Right lung (tissue), 5 donors: ENCODE measurements around the gene OTOR. TPM values are rescaled to one million over a fixed set of nuclear protein-coding genes. Genes with fewer than 3 reads are reported as not detected.
A peak's percentile ranks its signal among the peaks of the same experiment; 100 is the strongest.

Experiments used
- DNase-seq, 2 donors: peaks; one replicate each; pipeline ENCODE4 v3.0.0-alpha.2; 2013
- polyA plus RNA-seq, 5 donors: library from polyadenylated mRNA; unstranded; fragments of 120-200 nt; gene quantifications; one replicate each; pipeline versions ENCODE4 v1.2.1 to v1.2.3, GENCODE V29; 2013; ENCODE audit warnings: inconsistent platforms in 1 of 5, low replicate concordance in 1 of 5; ENCODE audit not compliant: insufficient read length in 5 of 5, insufficient read depth in 1 of 5

The OTOR gene
- polyA plus RNA-seq, 5 donors, result not detected

DNA sequence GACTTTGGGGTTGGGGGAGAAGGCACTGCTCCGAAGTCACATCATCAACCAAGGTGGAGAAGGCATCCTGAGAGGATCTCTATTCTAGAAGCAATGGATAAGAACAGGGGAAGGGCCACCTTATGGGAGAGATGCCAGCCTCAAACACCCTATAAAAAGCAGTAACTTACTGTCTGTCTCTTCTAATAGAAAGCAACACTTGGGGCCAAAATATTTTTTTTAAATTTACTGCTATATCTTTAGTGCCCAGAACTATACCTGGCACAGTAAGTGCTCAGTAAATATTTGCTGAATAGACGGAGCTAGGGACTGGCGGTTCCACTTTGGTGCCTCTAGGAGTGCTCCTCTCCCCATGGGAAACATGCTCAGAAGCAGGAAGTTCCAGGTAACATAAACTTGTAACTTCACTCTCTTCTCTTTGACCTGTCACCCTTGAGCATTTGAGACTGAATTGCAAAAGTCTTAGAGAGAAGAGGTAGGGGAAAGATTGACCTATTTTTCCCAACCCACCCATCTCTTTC, 807 bp upstream of the OTOR start:
- DNase-seq, result no peak

DNA sequence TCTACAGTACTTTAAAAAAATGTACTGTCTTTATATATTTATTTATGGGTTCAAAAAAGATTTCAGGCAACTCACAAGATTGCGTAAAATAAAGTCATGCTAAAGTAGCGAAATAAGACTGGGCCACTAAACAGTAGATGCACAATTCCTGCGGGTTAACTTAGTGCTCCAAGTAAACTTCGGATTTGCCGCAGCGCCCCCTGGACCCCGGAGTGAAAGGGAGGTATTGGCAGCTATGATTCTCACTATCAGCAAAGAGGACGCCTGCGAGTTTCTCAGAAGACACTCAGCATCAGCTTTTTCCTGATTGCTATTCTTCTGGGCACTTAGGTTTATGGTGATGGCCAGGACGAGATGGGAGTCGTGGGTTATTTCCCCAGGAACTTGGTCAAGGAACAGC, 1.4 kb downstream of the OTOR start:
- no peak for DNase-seq

DNA sequence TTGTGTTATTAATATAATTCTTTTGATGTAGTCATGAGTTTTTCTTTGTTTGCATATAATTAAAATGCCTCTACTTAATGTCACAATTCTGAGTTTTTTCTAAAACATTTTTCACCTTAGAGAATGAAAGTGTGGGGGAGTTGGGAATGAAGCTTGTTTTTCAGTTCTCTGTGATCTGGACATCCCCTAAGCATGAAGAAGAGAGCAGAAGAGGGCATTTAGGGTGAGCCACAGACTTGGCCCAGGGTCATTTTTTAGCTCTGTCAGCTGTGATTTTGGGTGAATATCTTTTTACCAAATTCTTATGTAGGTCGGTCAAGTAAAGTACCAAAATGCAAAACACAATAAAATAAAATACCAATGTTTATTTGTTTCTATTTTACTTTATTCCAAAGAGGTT, 3.9 kb downstream of the OTOR start:
- DNase-seq, result no peak

DNA sequence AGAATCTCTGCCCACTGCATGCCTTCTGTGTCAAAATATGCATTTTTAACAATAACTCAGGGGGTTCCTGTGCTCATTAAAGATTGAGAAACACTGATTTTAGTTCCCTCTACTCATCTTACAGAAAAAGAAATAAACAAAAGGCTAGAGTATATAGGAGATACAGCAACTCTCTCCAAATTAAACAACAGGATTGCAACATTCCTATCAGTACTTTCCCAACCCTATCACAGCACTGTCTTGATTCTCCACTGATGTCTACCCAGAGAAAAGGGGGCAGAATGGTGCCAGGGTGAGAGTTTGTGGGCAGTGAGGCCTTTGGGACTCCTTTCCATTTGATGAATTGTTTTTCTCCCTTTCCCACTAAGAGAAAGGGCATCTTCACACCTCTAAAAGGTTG, 4.7 kb downstream of the OTOR start:
- no peak for DNase-seq

DNA sequence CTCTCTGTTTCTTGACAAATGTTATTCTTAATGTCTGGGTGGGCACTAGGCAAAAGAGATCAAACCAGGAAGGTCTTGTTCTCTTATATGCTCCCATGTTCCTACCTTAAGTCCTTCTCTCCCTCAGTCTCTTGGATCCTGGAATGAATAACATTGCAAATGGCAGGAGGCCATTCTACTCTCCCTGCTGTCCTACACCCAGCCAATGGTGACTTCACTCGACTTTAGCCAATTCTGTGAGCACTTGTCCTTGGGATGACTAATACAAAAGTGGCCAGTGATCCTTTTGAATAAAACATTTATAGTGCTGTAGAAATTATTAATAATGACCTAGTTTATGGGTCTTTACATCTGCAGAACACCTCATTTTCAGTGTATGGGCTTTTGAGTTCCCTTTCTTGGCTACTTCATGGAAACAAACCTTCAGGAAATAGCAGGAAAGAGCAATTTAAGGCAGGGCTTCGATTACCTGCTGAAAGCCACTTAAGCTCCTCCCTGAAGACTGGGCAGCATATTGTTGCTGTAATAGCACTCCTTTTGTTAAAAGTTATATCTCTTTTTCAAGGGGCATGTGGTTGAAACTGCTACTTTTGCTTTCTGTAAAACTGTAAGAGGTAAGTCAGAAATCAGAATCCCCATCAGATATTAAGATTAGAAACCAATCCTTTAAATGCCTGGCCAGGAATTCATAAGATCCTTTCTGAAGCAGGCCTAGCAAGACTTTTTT, 10.5 kb downstream of the OTOR start:
- DNase-seq, result no peak

DNA sequence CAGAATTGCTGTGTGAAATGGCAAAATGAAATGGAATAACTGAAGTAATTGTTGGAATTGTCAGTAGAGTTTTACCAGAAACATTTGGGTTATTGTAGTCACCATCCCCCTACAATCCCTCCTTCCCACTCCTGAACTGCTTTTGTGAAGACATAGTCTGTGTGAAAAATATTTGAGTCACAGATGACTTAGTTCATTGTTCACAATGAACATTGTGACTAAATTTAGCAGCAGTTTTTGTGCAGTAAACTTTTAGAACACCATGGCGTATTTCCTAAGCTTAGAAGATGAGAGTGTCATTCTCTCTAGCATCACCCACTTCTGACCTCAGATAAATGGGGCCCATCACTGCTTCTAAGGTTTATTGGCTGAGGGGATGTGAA, 11.0 kb downstream of the OTOR start:
- DNase-seq, result no peak

DNA sequence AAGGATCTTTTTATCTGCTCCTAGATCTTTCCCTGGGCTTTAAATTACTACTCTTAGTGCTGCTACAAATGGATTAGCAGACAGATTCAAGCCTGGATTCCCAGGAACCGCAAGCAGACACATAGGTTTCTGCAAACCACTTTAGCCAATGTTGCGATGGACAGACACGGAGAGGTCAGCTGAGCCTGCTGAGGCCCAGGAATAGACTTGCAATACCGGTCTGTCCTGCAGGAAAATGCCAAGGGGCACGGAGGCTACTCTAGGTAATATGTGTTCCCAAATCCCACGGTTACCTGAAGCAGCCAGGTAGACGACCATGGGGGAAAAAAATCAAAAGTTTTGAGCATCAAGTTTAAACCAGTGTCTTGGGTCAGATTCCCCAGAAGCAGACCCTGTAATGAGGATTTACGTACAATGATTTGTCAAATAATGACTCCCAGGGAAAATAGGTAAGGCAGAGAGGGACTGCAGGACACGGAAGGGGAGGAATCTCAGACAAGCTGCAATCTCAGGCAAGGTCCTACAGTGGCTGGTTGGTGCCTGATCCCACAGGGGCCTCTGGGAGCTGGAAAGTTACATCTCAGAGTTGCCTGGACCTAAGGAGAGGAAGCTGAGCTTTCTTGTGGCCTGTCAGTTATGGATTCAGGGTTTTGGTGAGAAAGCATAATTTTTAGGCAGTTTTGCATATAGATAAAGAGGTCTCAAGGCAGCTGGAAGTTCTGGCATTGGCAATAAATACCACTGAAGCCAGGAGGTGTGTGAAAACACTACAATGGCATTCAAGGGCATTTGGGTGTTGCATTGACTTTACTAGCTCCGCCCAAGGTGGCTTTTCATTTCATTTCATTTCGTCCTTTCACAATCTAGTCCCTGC, 12.5 kb downstream of the OTOR start:
- no peak for DNase-seq

DNA sequence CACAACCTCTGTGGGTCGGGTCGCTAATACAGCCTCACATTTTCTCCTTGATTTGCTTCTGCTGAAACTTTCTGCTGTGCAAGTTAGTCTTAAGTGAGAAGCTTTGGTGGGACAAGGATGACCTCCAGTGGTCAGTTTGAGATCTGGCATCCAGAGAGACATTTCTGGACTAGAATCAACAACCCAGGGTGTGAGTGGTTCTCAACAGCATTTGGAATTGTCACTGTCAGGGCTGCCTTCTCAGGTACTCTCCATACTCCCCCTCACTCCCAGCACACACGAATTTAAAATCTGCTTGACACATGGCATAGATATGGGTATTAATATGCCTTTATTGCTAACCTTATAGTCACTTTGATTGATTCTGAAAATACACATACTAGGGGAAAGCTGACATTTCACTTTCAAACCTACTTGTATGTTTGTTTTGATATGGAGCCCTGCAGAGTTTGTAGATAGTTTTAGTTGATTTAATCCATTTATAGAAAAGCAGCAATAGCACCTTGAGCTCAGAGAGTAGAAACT, 13.2 kb downstream of the OTOR start:
- peak; percentile 58 to 74 for DNase-seq

DNA sequence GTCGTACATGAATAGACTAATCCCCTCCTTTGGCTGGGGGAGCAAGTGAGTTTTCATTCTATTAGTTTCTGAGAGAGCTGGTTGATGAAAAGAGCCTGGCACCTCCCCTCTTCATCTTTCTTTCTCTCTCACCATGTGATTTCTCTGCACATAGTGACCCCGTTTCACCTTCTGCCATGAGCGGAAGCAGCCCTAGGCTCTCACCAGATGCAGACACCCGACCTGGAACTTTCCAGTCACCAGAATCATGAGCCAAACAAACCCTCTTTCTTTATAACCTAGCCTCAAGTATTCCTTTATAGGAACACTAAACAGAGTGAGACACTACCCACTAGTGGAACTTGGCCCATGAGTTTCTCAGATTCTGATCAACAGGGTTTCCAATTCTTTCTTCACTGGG, 16.4 kb downstream of the OTOR start:
- no peak for DNase-seq

DNA sequence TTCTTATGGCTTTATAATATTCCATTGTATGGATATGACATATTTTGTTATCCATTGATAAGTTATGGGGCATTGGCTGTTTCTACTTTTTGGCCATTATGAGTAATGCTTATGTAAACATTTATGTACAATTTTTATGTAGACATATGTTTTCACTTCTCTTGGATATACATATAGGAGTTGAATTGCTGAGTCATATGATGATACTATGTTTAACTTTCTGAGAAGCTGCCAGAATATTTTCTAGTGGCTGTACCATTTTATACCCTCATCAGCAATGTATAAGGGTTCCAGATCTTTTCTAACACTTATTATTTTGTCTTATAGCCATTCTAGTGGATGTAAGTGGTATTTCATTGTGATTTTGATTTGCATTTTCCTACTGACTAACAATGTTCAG, 23.1 kb downstream of the OTOR start:
- no peak for DNase-seq

DNA sequence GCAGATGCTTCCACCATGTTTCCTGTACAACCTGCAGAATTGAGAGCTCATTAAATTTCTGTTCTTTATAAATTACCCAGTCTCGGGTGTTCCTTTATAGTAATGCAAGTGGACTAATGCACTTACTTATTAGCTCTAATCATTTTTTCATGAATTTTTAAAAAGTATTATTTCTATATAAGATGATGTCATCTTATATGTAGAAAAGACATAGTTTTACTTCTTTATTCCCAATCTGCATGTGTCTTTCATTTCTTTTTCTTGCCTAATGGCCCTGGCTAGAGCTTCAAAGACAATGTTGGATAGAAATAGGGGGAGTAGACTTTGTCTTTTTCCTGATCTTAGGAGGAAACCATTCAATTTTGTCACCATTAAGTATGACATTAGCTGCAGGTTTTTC, 27.8 kb downstream of the OTOR start:
- DNase-seq, result no peak

DNA sequence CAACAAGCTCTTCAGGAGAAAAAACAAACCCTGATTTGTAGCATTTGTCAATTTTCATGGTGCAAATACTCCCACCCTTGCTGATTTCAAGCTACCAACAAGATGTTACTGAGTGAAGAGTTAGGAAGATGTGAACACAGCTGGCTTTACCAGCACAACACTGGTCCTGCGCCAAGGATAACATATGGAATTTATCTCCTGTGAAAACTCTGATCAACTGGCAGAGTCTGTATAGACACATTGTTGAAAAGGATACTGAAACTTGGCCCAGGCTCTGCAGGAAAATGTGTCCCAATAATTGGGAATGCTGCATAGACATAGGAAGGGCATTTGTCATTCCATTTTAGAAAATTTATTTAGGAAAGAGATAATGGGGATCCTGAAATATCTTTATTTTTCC, 29.0 kb downstream of the OTOR start:
- DNase-seq, result peak; percentile 63 to 71

DNA sequence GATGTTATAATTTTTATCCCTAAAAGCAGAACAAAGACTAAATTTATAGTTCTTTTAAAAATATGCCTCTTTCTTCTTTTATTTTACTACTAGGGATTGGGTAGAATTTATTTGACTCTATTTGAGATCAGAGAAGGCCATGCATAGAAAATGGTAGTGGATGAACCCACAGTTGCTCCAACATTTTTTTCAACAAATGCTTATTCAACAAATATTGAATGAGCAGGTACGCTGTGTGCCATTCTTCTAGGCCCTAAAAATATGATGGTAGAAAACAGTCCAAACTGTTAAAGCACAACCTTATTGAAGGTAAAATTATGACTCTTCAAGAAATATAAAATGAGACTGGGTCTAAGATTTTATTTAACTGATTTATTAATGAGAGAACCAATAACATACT, 30.0 kb downstream of the OTOR start:
- DNase-seq, result no peak

DNA sequence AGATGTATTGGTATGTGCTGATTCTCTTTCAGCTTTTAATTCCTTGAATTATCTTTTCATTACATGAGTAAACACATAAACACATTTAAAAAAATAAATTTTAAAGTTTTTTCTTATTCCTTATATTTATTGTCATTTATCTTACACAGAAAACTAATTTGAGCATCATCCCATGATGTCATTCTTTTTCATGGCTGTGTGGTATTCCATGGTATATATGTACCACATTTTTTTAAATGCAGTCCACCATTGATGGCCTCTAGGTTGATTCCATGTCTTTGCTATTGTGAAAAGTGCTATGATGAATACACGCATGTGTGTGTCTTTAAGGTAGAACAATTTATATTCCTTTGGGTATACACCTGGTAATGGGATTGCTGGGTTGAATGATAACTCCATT, 33.3 kb downstream of the OTOR start:
- DNase-seq, result no peak

DNA sequence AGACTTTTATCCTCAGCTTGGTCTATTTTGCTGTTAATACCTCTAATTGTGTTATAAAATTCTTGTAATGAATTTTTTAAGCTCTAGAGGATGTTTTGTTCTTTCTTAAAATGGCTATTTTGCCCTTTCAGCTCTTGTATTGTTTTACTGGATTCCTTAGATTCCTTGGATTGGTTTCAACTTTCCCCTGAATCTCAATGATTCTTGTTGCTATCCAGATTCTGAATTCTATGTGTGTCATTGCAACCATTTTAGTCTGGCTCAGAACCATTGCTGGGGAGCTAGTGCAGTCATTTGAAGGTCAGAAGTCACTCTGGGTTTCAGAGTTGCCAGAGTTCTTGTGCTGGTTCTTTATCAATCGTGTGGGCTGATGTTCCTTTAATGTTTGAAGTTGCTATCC, 37.1 kb downstream of the OTOR start:
- DNase-seq, result no peak

Other genes starting within 250 kb of the OTOR start
- 10 to 100 TPM in 4 of 5 donors, 1 to 10 TPM in 1; 9.8 to 12.6 (median 10.9) TPM for gene KIF16B, start 174.9 kb upstream of the OTOR start, polyA plus RNA-seq
- gene SNRPB2, start 18.3 kb upstream of the OTOR start, polyA plus RNA-seq, result 100 to 1,000 TPM in 1 of 5 donors, 10 to 100 TPM in 4; 83.4 to 110 (median 87.2) TPM